H1 (cell line): ENCODE results near the gene CDH20. TPM values are rescaled to one million over a fixed set of nuclear protein-coding genes. Genes with fewer than 3 reads are reported as not detected.

Experiments
- CTCF ChIA-PET: fragments of 300-600 bp; sonication (Branson Sonifier 250); formaldehyde crosslinking; loops from one replicate; lab custom pipeline; 2021; ENCODE audit not compliant: partially characterized antibody; lab: Charles Lee
- POLR2A ChIA-PET: fragments of 300-600 bp; sonication (Branson Sonifier 250); formaldehyde crosslinking; loops from one replicate; lab custom pipeline; 2021; ENCODE audit warnings: inconsistent platforms; ENCODE audit not compliant: partially characterized antibody; lab: Charles Lee
- DNase-seq, 2 experiments: peaks; one replicate each; pipeline versions ENCODE4 v3.0.0 to v3.0.0-alpha.2; 2010 to 2022; ENCODE audit warnings: low spot score in 2 of 2, low read depth in 1 of 2, mixed read lengths in 1 of 2
- FAIRE-seq: peaks from 2 replicates; lab custom pipeline; 2011; peaks lifted over from hg19 to GRCh38; lab: Jason Lieb, UNC
- H2AFZ ChIP-seq: 2 replicates; pipeline ENCODE4 v1.8.1; 2012; ENCODE audit warnings: low read length, inconsistent platforms
- H2AK5ac ChIP-seq: 2 replicates; pipeline ENCODE4 v1.6.1; 2013; ENCODE audit warnings: low read depth, low read length
- H2BK120ac ChIP-seq: replicated peaks from 2 replicates; pipeline ENCODE3; 2013; ENCODE audit warnings: low read depth, low read length, inconsistent platforms
- H2BK12ac ChIP-seq: 2 replicates; pipeline ENCODE4 v1.6.1; 2013; ENCODE audit warnings: low read depth, low read length
- H2BK15ac ChIP-seq: 2 replicates; pipeline ENCODE4 v1.6.1; 2013; ENCODE audit warnings: low read length
- H2BK20ac ChIP-seq: 2 replicates; pipeline ENCODE4 v1.6.1; 2013; ENCODE audit warnings: low read length
- H2BK5ac ChIP-seq: 2 replicates; pipeline ENCODE4 v1.6.1; 2013; ENCODE audit warnings: low read depth, low read length
- H3K14ac ChIP-seq: 2 replicates; pipeline ENCODE4 v1.6.1; 2013; ENCODE audit warnings: inconsistent platforms; ENCODE audit not compliant: insufficient read length
- H3K18ac ChIP-seq: 2 replicates; pipeline ENCODE4 v1.6.1; 2013; ENCODE audit warnings: low read length; ENCODE audit errors: extremely low read depth
- H3K23ac ChIP-seq: 2 replicates; pipeline ENCODE4 v1.6.1; 2013; ENCODE audit warnings: inconsistent platforms; ENCODE audit not compliant: insufficient read length
- H3K23me2 ChIP-seq: 2 replicates; pipeline ENCODE4 v1.6.1; 2013; ENCODE audit warnings: low read depth, low read length
- H3K27ac ChIP-seq: 2 replicates; pipeline ENCODE4 v1.6.1; 2011; ENCODE audit warnings: low read depth, low read length, inconsistent platforms
- H3K27me3 ChIP-seq, 4 experiments: replicated peaks in 1 of 4; 1 replicate in 1 of 4; 2 replicates in 3 of 4; pipeline versions ENCODE4 v1.6.1 to v1.8.1; 2011 to 2013; ENCODE audit warnings: low read length in 3 of 4, mild to moderate bottlenecking in 3 of 4, inconsistent platforms in 2 of 4, mixed read lengths in 2 of 4, moderate library complexity in 1 of 4; ENCODE audit not compliant: control insufficient read depth in 3 of 4, insufficient read depth in 3 of 4; ENCODE audit errors: extremely low read depth in 1 of 4
- H3K36me3 ChIP-seq, 4 experiments: 2 replicates each; pipeline versions ENCODE4 v1.6.1 to v1.8.1; 2011 to 2013; ENCODE audit warnings: mild to moderate bottlenecking in 4 of 4, low read length in 3 of 4, moderate library complexity in 2 of 4, control low read depth in 1 of 4, inconsistent platforms in 1 of 4; ENCODE audit not compliant: insufficient read depth in 4 of 4, control insufficient read depth in 2 of 4
- H3K4ac ChIP-seq: replicated peaks from 2 replicates; pipeline ENCODE3; 2013; ENCODE audit warnings: low read length, low read depth, mixed read lengths, inconsistent platforms; ENCODE audit not compliant: insufficient read length
- H3K4me1 ChIP-seq, 4 experiments: replicated peaks in 1 of 4; 1 replicate in 1 of 4; 2 replicates in 3 of 4; pipeline versions ENCODE4 v1.6.1 to v1.8.1; 2011 to 2013; ENCODE audit warnings: low read length in 3 of 4, inconsistent platforms in 2 of 4, mixed read lengths in 1 of 4; ENCODE audit not compliant: insufficient read depth in 4 of 4, control insufficient read depth in 3 of 4
- H3K4me2 ChIP-seq, 2 experiments: 2 replicates each; pipeline versions ENCODE4 v1.6.1 to v1.8.1; 2011 to 2013; ENCODE audit warnings: low read depth in 2 of 2, low read length in 2 of 2, control low read depth in 1 of 2, inconsistent platforms in 1 of 2, mild to moderate bottlenecking in 1 of 2; ENCODE audit not compliant: insufficient read depth in 1 of 2
- H3K4me3 ChIP-seq, 4 experiments: fragments of 200-600, 300-600 bp in 1 of 4; sonication (generic), shearing (Covaris generic), sonication (Bioruptor Twin) in 1 of 4; 2 replicates each; pipeline versions ENCODE4 v1.5.1 to v1.8.1; 2011 to 2016; ENCODE audit warnings: low read length in 4 of 4, low read depth in 3 of 4, control low read depth in 2 of 4, inconsistent platforms in 2 of 4, mild to moderate bottlenecking in 2 of 4, mixed read lengths in 1 of 4, moderate library complexity in 1 of 4; ENCODE audit not compliant: insufficient read depth in 2 of 4; ENCODE audit errors: extremely low read depth in 1 of 4
- H3K56ac ChIP-seq: replicated peaks from 2 replicates; pipeline ENCODE3; 2013; ENCODE audit warnings: low read depth, mild to moderate bottlenecking, mixed read lengths, low read length, inconsistent platforms; ENCODE audit not compliant: insufficient read length
- H3K79me1 ChIP-seq: 2 replicates; pipeline ENCODE4 v1.6.1; 2013; ENCODE audit warnings: low read depth, low read length, control low read depth
- H3K79me2 ChIP-seq, 2 experiments: 2 replicates each; pipeline versions ENCODE4 v1.6.1 to v1.8.1; 2012 to 2013; ENCODE audit warnings: low read length in 2 of 2, mild to moderate bottlenecking in 2 of 2, inconsistent platforms in 1 of 2; ENCODE audit not compliant: insufficient read depth in 2 of 2, control insufficient read depth in 1 of 2
- H3K9ac ChIP-seq, 4 experiments: replicated peaks in 1 of 4; 1 replicate in 1 of 4; 2 replicates in 3 of 4; pipeline versions ENCODE4 v1.6.1 to v1.8.1; 2011 to 2013; ENCODE audit warnings: low read depth in 3 of 4, low read length in 3 of 4, control low read depth in 2 of 4, mild to moderate bottlenecking in 2 of 4, moderate library complexity in 2 of 4, inconsistent platforms in 1 of 4; ENCODE audit errors: extremely low read depth in 1 of 4
- H3K9me3 ChIP-seq, 2 experiments: 2 replicates each; pipeline versions ENCODE4 v1.6.1 to v1.8.1; 2012 to 2013; ENCODE audit warnings: mild to moderate bottlenecking in 2 of 2, moderate library complexity in 2 of 2, control low read depth in 1 of 2, inconsistent platforms in 1 of 2, low read depth in 1 of 2, low read length in 1 of 2, mixed read lengths in 1 of 2; ENCODE audit not compliant: insufficient read depth in 2 of 2
- H4K20me1 ChIP-seq, 2 experiments: replicated peaks in 1 of 2; 2 replicates each; pipeline versions ENCODE3 to v1.8.1; 2011 to 2013; ENCODE audit warnings: inconsistent platforms in 2 of 2, low read length in 2 of 2, mild to moderate bottlenecking in 1 of 2; ENCODE audit not compliant: insufficient read depth in 2 of 2, control insufficient read depth in 1 of 2
- H4K5ac ChIP-seq: 2 replicates; pipeline ENCODE4 v1.6.1; 2013; ENCODE audit warnings: low read length, low read depth, mixed read lengths, inconsistent platforms; ENCODE audit not compliant: insufficient read length
- H4K8ac ChIP-seq: 2 replicates; pipeline ENCODE4 v1.8.0; 2013; ENCODE audit warnings: mild to moderate bottlenecking, moderate library complexity, low read length, inconsistent platforms; ENCODE audit not compliant: insufficient read depth; ENCODE audit errors: extremely low read depth
- H4K91ac ChIP-seq: replicated peaks from 2 replicates; pipeline ENCODE3; 2013; ENCODE audit warnings: low read length, mixed read lengths, inconsistent platforms; ENCODE audit not compliant: insufficient read length
- ATF3 ChIP-seq: IDR thresholded peaks from 2 replicates; pipeline ENCODE4 v1.6.1; 2011; ENCODE audit warnings: low read depth, mild to moderate bottlenecking, low read length; ENCODE audit not compliant: insufficient read depth
- GTF2F1 ChIP-seq: IDR thresholded peaks from 2 replicates; pipeline ENCODE4 v1.6.1; 2012; ENCODE audit warnings: low read depth, low read length, improper control_type of control experiment, borderline replicate concordance
- KDM1A ChIP-seq: fragments of 200-600, 300-600 bp; sonication (generic); IDR thresholded peaks from 2 replicates; pipeline ENCODE4 v1.7.1; 2016; ENCODE audit warnings: mild to moderate bottlenecking, low read length, borderline replicate concordance
- MAX ChIP-seq: IDR thresholded peaks from 2 replicates; pipeline ENCODE4 v1.6.1; 2012; ENCODE audit warnings: inconsistent platforms
- POLR2A ChIP-seq, 2 experiments: IDR thresholded peaks; 1 replicate in 1 of 2; 2 replicates in 1 of 2; pipeline ENCODE4 v1.6.1; 2011; ENCODE audit warnings: low read depth in 2 of 2, low read length in 2 of 2, mild to moderate bottlenecking in 2 of 2; ENCODE audit errors: control extremely low read depth in 1 of 2
- POLR2AphosphoS5 ChIP-seq: IDR thresholded peaks from 2 replicates; pipeline ENCODE4 v1.6.1; 2011; ENCODE audit warnings: low read depth, low read length
- POU5F1 ChIP-seq: IDR thresholded peaks from 2 replicates; pipeline ENCODE4 v1.6.1; 2011; ENCODE audit warnings: low read depth, mild to moderate bottlenecking, low read length, moderate library complexity
- SIRT6 ChIP-seq: IDR thresholded peaks from one replicate; pipeline ENCODE4 v1.7.1; 2012; ENCODE audit warnings: low read length, inconsistent platforms
- SP2 ChIP-seq: IDR thresholded peaks from 2 replicates; pipeline ENCODE4 v1.6.1; 2012; ENCODE audit warnings: mild to moderate bottlenecking, low read length, inconsistent platforms
- USF2 ChIP-seq: IDR thresholded peaks from 2 replicates; pipeline ENCODE4 v1.6.1; 2011; ENCODE audit warnings: low read length, improper control_type of control experiment
- WGBS, 2 experiments: shearing (Covaris generic) in 1 of 2; methylation state at CpG; one replicate each; pipeline versions ENCODE4 v1.1.6 to v1.1.7; 2013 to 2015; ENCODE audit warnings: low lambda C conversion rate in 2 of 2, mixed read lengths in 2 of 2, inconsistent platforms in 1 of 2, low coverage in 1 of 2, missing lambda C conversion rate in 1 of 2; ENCODE audit not compliant: insufficient replicate concordance in 2 of 2, insufficient coverage in 1 of 2, insufficient read length in 1 of 2; ENCODE audit errors: extremely low coverage in 1 of 2, missing lambda C conversion rate in 1 of 2; 5-methylcytosine and 5-hydroxymethylcytosine counted together
- polyA plus RNA-seq, 7 experiments: library from polyadenylated mRNA; depleted of rRNA in 3 of 7; stranded (reverse) in 5 of 7; unstranded in 2 of 7; fragments of >200 nt in 5 of 7; fragments of 200-250 nt in 2 of 7; gene quantifications; 1 replicate in 5 of 7; 2 replicates in 1 of 7; 4 replicates in 1 of 7; pipeline versions ENCODE4 v1.2.1 to v1.2.3, GENCODE V29; 2011 to 2013; ENCODE audit warnings: missing spikeins in 2 of 7, mixed read lengths in 2 of 7
- total RNA-seq: library from RNA; stranded (reverse); fragmentation: NEBNext Ultra II Directional; extraction: Animal tissue kit (Norgen Biotek cat#: 25700); gene quantifications from 2 replicates; pipeline ENCODE4 v1.2.1, GENCODE V29; 2021

The CDH20 gene
- total and polyA plus RNA-seq, 2 of the 8 experiments (the other 6 are each of a cell fraction or from before 2014, with no cell fraction given) = 0.07 to 0.12 TPM

GRCh38 chr18:61597316-61597715 is 264.1 kb downstream of the CDH20 start:
- WGBS, 2 experiments = 79% methylated on average over 1 of the region's 1 CpG; no CpG with 5 or more reads in 1 of the 2 experiments
- no peaks in the 10 kb centered on the region for H3K79me1 ChIP-seq
- no peak overlapping the region for H2BK20ac ChIP-seq
- H3K4ac ChIP-seq = no peak overlapping the region
- POLR2A ChIA-PET = interaction anchor here (0.6 kb wide), 1 partner anchor 1722 kb away, joined by 3 read pairs; no protein-coding TSS in a partner anchor
- no peak overlapping the region for H2AFZ ChIP-seq
- CTCF ChIA-PET = interaction anchor here (1.1 to 1.4 kb wide), 3 partner anchors 8 to 534 kb away, joined by 3 read pairs; no protein-coding TSS in a partner anchor
- H3K9ac ChIP-seq = no peak overlapping the region
- H3K4me3 ChIP-seq = no peak overlapping the region
- H3K36me3 ChIP-seq = no peaks in the 10 kb centered on the region
- FAIRE-seq = no peak
- H3K79me2 ChIP-seq = no peaks in the 10 kb centered on the region
- TF ChIP-seq POU5F1 = no peak
- TF ChIP-seq USF2 = no peak
- no peak for TF ChIP-seq ATF3
- TF ChIP-seq SIRT6 = no peak
- no peak for TF ChIP-seq GTF2F1
- TF ChIP-seq KDM1A = no peak
- TF ChIP-seq SP2 = no peak
- no peak for TF ChIP-seq POLR2AphosphoS5
- no peak for TF ChIP-seq POLR2A (IDR thresholded peaks at IDR 0.05; ENCODE audit: control extremely low read depth in 1 of 2, low read depth in 2 of 2, low read length in 2 of 2)
- no peak for TF ChIP-seq MAX
- TF ChIP-seq, all 59 proteins: peak for 0
- Histone ChIP-seq H4K8ac (no peak overlapping the region), H3K18ac (no peak overlapping the region), H3K23me2 (no peaks in the 10 kb centered on the region), H3K56ac (no peak overlapping the region), H2BK12ac (no peak overlapping the region), H3K9me3 (no peaks in the 10 kb centered on the region), H4K91ac (no peak overlapping the region), H2AK5ac (no peak overlapping the region), H3K4me2 (no peak overlapping the region), H2BK120ac (no peak overlapping the region), H3K14ac (no peak overlapping the region), H3K27me3 (no peaks in the 10 kb centered on the region), H3K4me1 (peaks cover 0 to 4% (median 0%) of the 10 kb centered on the region in 4 experiments; a peak in 1 of 7 replicates), H4K5ac (no peak overlapping the region), H2BK5ac (no peak overlapping the region), H4K20me1 (no peaks in the 10 kb centered on the region), H3K27ac (no peak overlapping the region), H2BK15ac (no peak overlapping the region), H3K23ac (no peak overlapping the region)
- no peak for DNase-seq
